Thyroid gland (tissue), 4 donors: ENCODE data around the gene RC3H2. TPM values are rescaled to one million over a fixed set of nuclear protein-coding genes. Genes with fewer than 3 reads are reported as not detected.
"Not testable (repeated sequence)": the region's sequence is repeated elsewhere in the genome, so short reads cannot be mapped to it uniquely, and the experiment has no call there.

Experiments used
- DNase-seq, 2 donors: peaks; one replicate each; pipeline ENCODE4 v3.0.0-alpha.2; 2019
- H3K27ac ChIP-seq, 3 donors: fragments of 200-600 bp; sonication (generic); 1 replicate in 2 of 3; 2 replicates in 1 of 3; pipeline ENCODE4 v1.5.1; 2016 to 2019; ENCODE audit warnings: mild to moderate bottlenecking in 1 of 3, moderate library complexity in 1 of 3
- H3K27me3 ChIP-seq: fragments of 200-600 bp; sonication (generic); one replicate; pipeline ENCODE4 v1.5.1; 2019
- H3K36me3 ChIP-seq, 2 donors: fragments of 200-600 bp; sonication (generic); one replicate each; pipeline ENCODE4 v1.5.1; 2016 to 2019
- H3K4me1 ChIP-seq, 2 donors: fragments of 200-600 bp; sonication (generic); one replicate each; pipeline ENCODE4 v1.5.1; 2017 to 2019
- H3K4me3 ChIP-seq, 3 donors: fragments of 200-600 bp; sonication (generic); replicated peaks in 1 of 3; 1 replicate in 2 of 3; 2 replicates in 1 of 3; pipeline ENCODE4 v1.5.1; 2016; ENCODE audit warnings: mild to moderate bottlenecking in 1 of 3
- H3K9me3 ChIP-seq: fragments of 200-600 bp; sonication (generic); one replicate; pipeline ENCODE4 v1.5.1; 2017
- POLR2A ChIP-seq, 2 donors: fragments of 450-650 bp; IDR thresholded peaks; one replicate each; pipeline ENCODE4 v1.6.1; 2017; ENCODE audit warnings: antibody characterized with exemption in 2 of 2, mild to moderate bottlenecking in 2 of 2, moderate library complexity in 1 of 2
- WGBS, 2 donors: methylation state at CpG; one replicate each; pipeline ENCODE4 v1.1.5; 2017; 5-methylcytosine and 5-hydroxymethylcytosine counted together
- intact Hi-C: fragments of 100-400 bp; cut with DNase I; formaldehyde crosslinking; loops from one replicate; pipeline ENCODE4 v1.15.1; 2023
- total RNA-seq, 4 donors: library from RNA; depleted of rRNA; stranded (reverse); fragments of >200 nt; gene quantifications; one replicate each; pipeline ENCODE4 v1.2.3, GENCODE V29; 2016
- TF ChIP-seq, protein P1 (sequence below), 6 experiments: fragments of 200-600 bp in 3 of 6; fragments of 450-650 bp in 3 of 6; sonication (generic) in 3 of 6; IDR thresholded peaks; one replicate each; pipeline ENCODE4 v1.5.1; 2016 to 2019; ENCODE audit warnings: antibody characterized with exemption in 6 of 6, mild to moderate bottlenecking in 2 of 6, inconsistent platforms in 1 of 6, moderate library complexity in 1 of 6

RC3H2 gene
- total RNA-seq, 4 donors from 2014 or later, result 43.1 to 91.2 (median 52.9) TPM

DNA sequence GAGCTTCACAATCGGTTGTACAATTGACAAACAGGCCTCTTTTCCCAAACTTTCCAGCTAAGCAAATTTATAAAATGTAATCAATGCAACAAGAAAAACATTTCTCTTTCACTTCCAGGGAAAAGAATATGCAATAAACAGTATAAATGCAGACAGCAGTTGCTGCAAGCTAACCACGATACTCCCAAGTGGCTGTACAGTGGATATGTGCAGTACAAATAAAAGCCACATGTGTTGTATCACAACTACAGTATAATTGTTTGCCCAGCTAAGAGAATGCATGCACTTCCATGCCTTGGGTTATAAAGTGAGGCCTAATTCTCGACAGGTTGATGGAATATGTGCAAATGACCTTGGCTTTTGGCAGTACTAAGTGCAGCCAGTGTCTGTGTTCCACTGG lies 60.0 kb downstream of the RC3H2 start:
- WGBS, 2 donors, result 82 to 87% methylated on average over 3 of the region's 3 CpGs
- no peak for DNase-seq
- no peak overlapping the region for H3K27ac ChIP-seq
- no peaks in the 10 kb centered on the region for H3K27me3 ChIP-seq
- TF ChIP-seq, protein P1, sequence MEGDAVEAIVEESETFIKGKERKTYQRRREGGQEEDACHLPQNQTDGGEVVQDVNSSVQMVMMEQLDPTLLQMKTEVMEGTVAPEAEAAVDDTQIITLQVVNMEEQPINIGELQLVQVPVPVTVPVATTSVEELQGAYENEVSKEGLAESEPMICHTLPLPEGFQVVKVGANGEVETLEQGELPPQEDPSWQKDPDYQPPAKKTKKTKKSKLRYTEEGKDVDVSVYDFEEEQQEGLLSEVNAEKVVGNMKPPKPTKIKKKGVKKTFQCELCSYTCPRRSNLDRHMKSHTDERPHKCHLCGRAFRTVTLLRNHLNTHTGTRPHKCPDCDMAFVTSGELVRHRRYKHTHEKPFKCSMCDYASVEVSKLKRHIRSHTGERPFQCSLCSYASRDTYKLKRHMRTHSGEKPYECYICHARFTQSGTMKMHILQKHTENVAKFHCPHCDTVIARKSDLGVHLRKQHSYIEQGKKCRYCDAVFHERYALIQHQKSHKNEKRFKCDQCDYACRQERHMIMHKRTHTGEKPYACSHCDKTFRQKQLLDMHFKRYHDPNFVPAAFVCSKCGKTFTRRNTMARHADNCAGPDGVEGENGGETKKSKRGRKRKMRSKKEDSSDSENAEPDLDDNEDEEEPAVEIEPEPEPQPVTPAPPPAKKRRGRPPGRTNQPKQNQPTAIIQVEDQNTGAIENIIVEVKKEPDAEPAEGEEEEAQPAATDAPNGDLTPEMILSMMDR (IDR thresholded peaks at IDR 0.05), result no peak
- TF ChIP-seq POLR2A (IDR thresholded peaks at IDR 0.05), result no peak
- no peak overlapping the region for H3K4me3 ChIP-seq
- no peaks in the 10 kb centered on the region for H3K4me1 ChIP-seq
- no peaks in the 10 kb centered on the region for H3K9me3 ChIP-seq
- peaks cover 7 to 12% of the 10 kb centered on the region in 2 donors for H3K36me3 ChIP-seq
- intact Hi-C loops, result no loop called here

DNA sequence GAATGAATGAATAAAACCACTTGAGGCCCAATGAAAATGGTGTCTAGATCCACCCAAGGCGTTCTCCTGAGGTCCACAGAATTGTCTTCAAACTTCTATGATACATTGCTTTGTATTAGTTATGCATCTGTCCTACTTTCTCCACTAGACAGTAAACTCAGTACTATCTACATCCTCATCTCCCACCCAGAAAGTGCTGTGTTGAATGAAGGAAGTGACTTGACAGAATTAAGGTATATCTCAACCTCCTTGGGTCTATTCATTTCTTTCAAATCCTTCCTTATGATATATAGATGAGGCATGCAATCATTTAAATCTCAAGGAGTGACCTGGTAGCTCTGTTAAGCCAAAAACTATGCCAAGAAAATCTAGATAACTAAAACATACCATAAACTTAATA lies 61.0 kb downstream of the RC3H2 start:
- intact Hi-C loops, result no loop called here

DNA sequence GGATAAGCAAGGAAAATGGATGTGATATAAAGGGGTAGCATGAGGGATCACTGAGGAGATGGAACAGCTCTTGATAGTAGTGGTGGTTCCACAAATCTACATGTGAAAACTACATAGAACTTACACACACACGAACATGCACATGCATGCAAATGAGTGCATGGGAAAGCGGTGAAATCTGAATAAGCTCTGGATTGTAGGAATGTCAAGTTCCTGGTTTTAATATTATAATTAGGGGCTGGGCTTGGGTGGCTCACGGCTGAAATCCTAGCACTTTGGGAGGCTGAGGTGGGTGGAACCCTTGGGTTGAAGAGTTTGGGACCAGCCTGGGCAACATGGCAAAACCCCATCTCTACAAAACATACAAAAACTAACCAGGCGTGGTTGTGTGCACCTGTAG lies 63.7 kb downstream of the RC3H2 start:
- no peaks in the 10 kb centered on the region for H3K27me3 ChIP-seq
- no peak overlapping the region for H3K4me3 ChIP-seq
- H3K4me1 ChIP-seq, result no peaks in the 10 kb centered on the region
- WGBS, 2 donors, result 63 to 70% methylated on average over 4 of the region's 4 CpGs
- TF ChIP-seq, protein P1 (IDR thresholded peaks at IDR 0.05), result no peak
- no peak for TF ChIP-seq POLR2A (IDR thresholded peaks at IDR 0.05)
- no peak overlapping the region for H3K27ac ChIP-seq
- H3K36me3 ChIP-seq, result no peaks in the 10 kb centered on the region
- DNase-seq, result no peak
- no peaks in the 10 kb centered on the region for H3K9me3 ChIP-seq
- intact Hi-C loops, result no loop called here

More for the DNA sequence above, 61.0 kb downstream of the RC3H2 start:
- H3K4me3 ChIP-seq, result no peak overlapping the region
- no peaks in the 10 kb centered on the region for H3K27me3 ChIP-seq
- no peak overlapping the region for H3K27ac ChIP-seq
- no peak for DNase-seq
- no peaks in the 10 kb centered on the region for H3K4me1 ChIP-seq
- TF ChIP-seq, protein P1 (IDR thresholded peaks at IDR 0.05), result no peak
- no peak for TF ChIP-seq POLR2A (IDR thresholded peaks at IDR 0.05)
- no peaks in the 10 kb centered on the region for H3K9me3 ChIP-seq
- H3K36me3 ChIP-seq, result peaks cover 2 to 3% of the 10 kb centered on the region in 2 donors
- WGBS, 2 donors, result 91 to 100% methylated on average over 1 of the region's 1 CpG

DNA sequence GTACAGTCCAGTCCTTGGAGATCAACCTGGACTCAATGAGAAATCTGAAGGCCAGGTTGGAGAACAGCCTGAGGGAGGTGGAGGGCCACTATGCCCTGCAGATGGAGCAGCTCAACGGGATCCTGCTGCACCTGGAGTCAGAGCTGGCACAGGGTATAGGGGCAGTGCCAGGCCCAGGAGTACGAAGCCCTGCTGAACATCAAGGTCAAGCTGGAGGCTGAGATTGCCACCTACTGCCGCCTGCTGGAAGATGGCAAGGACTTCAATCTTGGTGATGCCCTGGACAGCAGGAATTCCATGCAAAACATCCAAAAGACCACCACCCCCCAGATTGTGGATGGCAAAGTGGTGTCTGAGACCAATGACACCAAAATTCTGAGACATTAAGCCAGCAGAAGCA lies 66.7 kb downstream of the RC3H2 start:
- H3K36me3 ChIP-seq, H3K27me3 ChIP-seq, H3K9me3 ChIP-seq, H3K4me1 ChIP-seq, H3K27ac ChIP-seq, DNase-seq, H3K4me3 ChIP-seq, intact Hi-C loops: not testable (repeated sequence)
- WGBS, 2 donors, result 78 to 81% methylated on average over 3 of the region's 3 CpGs

DNA sequence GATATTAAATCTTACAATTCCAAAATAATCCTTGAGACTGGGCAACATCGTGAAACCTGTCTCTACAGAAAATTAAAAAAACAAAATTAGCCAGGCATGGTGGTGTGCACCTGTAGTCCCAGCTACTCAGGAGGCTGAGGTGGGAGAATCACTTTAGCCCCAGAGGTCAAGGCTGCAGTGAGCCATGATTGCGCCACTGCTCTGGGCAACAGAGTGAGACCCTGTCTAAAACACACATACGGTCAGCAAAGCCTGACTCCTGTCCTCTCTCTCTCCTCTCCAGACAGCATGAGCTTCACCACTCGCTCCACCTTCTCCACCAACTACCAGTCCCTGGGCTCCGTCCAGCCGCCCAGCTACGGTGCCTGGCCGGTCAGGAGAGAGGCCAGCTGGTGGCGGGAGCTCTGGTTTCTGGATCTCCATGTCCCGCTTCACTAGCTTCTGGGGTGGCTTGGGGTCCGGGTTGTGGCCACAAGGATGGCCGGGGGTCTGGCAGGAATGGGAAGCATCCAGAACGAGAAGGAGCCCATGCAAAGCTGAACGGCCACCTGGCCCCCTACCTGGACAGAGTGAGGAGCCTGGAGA lies 67.8 kb downstream of the RC3H2 start:
- H3K36me3 ChIP-seq, result no peaks in the 10 kb centered on the region
- H3K27me3 ChIP-seq, result no peaks in the 10 kb centered on the region
- no peaks in the 10 kb centered on the region for H3K9me3 ChIP-seq
- DNase-seq, result no peak
- H3K4me3 ChIP-seq, result no peak overlapping the region
- no peaks in the 10 kb centered on the region for H3K4me1 ChIP-seq
- TF ChIP-seq POLR2A (IDR thresholded peaks at IDR 0.05), result no peak
- TF ChIP-seq, protein P1 (IDR thresholded peaks at IDR 0.05), result no peak
- 89 to 92% methylated on average over 12 to 14 of the region's 14 CpGs for WGBS, 2 donors
- intact Hi-C loops, result no loop called here
- no peak overlapping the region for H3K27ac ChIP-seq
